Activated B cell treated with CpG ODN at 0.5 μM for 24 hours (primary cell): ENCODE measurements around the gene GDPD4. TPM values are rescaled to one million over a fixed set of nuclear protein-coding genes. Genes with fewer than 3 reads are reported as not detected.

Experiments
- ATAC-seq: fragments of 200-7000 bp; cut with Tn5 transposase; one replicate; pipeline ENCODE4 v1.10.0; 2021; ENCODE audit warnings: low read depth, mild to moderate bottlenecking, moderate library complexity
- CTCF ChIA-PET: fragments of 350-600 bp; sonication (Branson Sonifier 250); formaldehyde crosslinking; loops from one replicate; lab custom pipeline; 2021; ENCODE audit warnings: antibody characterized with exemption; lab: Charles Lee
- POLR2A ChIA-PET: fragments of 350-600 bp; sonication (Branson Sonifier 250); formaldehyde crosslinking; loops from one replicate; lab custom pipeline; 2021; ENCODE audit warnings: antibody characterized with exemption; lab: Charles Lee
- DNase-seq: peaks from one replicate; pipeline ENCODE4 v3.0.0; 2022
- H3K27ac Mint-ChIP-seq: one replicate; pipeline ENCODE4 v1.8.0; 2020; ENCODE audit warnings: mixed read lengths
- H3K27me3 Mint-ChIP-seq: one replicate; pipeline ENCODE4 v1.8.0; 2021; ENCODE audit warnings: mixed read lengths
- H3K36me3 Mint-ChIP-seq: one replicate; pipeline ENCODE4 v1.8.0; 2021; ENCODE audit warnings: low read depth, mixed read lengths
- H3K4me1 Mint-ChIP-seq: one replicate; pipeline ENCODE4 v1.8.0; 2021; ENCODE audit warnings: mixed read lengths
- H3K4me3 Mint-ChIP-seq: one replicate; pipeline ENCODE4 v1.8.0; 2020; ENCODE audit warnings: mild to moderate bottlenecking, mixed read lengths
- H3K9me3 Mint-ChIP-seq: one replicate; pipeline ENCODE4 v1.8.0; 2020; ENCODE audit warnings: mixed read lengths
- CTCF ChIP-seq: fragments of 200-600 bp; IDR thresholded peaks from one replicate; pipeline ENCODE4 v1.8.0; 2022; ENCODE audit warnings: antibody characterized with exemption, mild to moderate bottlenecking
- intact Hi-C: fragments of 100-400 bp; cut with micrococcal nuclease; formaldehyde crosslinking; loops from one replicate; pipeline ENCODE4 v1.15.1; 2024
- total RNA-seq: library from RNA; stranded (reverse); gene quantifications from 2 replicates; pipeline ENCODE4 v1.2.3, GENCODE V29; 2022

Gene GDPD4
- total RNA-seq, 1 donor from 2014 or later, result not detected

GRCh38 chr11:77176996-77177395 lies 124.5 kb downstream of the GDPD4 start:
- intact Hi-C loops, result no loop called here

DNA sequence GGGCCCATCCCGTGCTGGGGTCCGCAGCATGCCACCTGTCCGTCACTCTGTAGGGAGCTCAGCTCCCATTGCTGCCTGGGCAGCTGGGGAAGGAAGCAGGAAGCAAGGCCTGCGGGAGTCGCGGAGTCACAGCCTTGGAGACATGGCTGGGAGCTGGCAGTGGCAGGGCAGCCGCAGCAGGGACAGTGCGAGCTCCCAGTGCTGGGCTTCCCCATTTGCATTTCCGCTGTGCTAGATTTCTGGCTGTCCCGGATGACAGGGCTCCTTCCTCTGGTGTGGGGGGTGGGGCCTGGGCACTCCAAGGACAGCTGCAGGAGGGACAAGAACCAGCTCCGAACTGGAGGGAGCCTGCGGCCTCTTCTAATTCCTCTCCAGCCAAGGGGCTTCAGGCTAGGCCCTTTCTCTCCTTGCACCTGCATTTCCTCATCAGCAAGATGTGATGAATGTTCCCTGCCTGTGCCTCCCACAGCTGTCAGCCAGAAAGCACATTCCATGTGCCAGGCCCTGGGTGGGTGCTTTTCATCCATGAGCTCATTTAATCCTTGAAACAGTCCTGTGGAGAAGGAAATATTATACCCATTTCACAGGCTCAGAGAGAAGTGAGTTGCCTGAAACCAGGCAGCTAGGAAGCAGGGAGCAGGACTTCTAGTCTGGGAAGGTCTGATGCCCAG lies 125.5 kb downstream of the GDPD4 start:
- H3K36me3 Mint-ChIP-seq, result no peaks in the 10 kb centered on the region
- H3K4me1 Mint-ChIP-seq, result peaks cover 15% of the 10 kb centered on the region
- ATAC-seq, result peak; percentile 14
- CTCF ChIA-PET, result interaction anchor here (1.0 kb wide), 1 partner anchor 10 kb away, joined by 4 read pairs; no protein-coding TSS in a partner anchor
- H3K4me3 Mint-ChIP-seq, result no peak overlapping the region
- no peaks in the 10 kb centered on the region for H3K27me3 Mint-ChIP-seq
- no peaks in the 10 kb centered on the region for H3K9me3 Mint-ChIP-seq
- POLR2A ChIA-PET, result no interaction called here
- intact Hi-C loops, result no loop called here
- H3K27ac Mint-ChIP-seq, result no peak overlapping the region
- TF ChIP-seq CTCF, result no peak
- DNase-seq, result no peak

More at GRCh38 chr11:77176996-77177395, 124.5 kb downstream of the GDPD4 start:
- no peak for TF ChIP-seq CTCF
- no peaks in the 10 kb centered on the region for H3K9me3 Mint-ChIP-seq
- POLR2A ChIA-PET, result no interaction called here
- DNase-seq, result no peak
- H3K36me3 Mint-ChIP-seq, result no peaks in the 10 kb centered on the region
- no peak overlapping the region for H3K27ac Mint-ChIP-seq
- ATAC-seq, result no peak
- H3K4me1 Mint-ChIP-seq, result peaks cover 15% of the 10 kb centered on the region
- no peaks in the 10 kb centered on the region for H3K27me3 Mint-ChIP-seq
- CTCF ChIA-PET, result interaction anchor here (1.0 kb wide), 1 partner anchor 9 kb away, joined by 4 read pairs; no protein-coding TSS in a partner anchor
- H3K4me3 Mint-ChIP-seq, result no peak overlapping the region

DNA sequence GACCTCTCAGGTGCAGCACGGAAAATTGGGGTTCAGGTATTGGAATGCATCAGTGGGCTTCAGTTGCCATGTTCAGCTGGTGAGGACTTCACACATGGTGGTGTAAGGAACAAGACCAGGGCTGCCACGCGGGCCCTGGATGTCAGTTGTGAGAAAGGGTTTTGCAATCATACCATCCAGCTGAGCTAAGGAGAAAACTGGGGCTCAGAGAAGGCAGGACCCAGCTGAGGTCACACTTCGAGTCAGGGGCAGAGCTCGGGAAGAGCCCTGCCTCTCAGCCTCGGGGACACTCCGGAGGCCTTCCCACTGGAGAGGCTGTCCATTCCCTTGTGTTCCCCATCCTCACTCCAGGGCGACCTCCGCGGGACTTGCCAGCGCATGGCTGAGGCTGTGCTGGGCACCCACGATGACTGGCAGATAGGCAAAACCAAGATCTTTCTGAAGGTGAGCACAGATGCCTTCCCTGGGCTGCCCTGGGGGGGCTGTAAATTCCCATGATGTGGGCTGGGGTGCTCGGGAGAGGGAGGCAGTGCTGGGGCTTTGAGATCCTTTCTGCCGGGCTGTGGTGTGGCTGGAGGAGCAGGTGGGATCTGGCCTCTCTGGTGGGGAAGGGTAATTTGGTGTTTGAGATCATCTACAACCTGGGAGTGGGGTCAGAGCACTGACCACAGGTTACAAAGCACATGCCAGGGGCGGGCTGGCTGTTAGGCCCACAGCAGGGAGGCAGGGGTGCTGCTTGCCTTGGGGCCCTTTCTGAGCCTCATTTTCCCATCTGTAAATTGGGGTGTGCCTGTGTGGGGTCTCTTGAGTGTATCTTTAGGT lies 126.3 kb downstream of the GDPD4 start:
- no peak for ATAC-seq
- no peak overlapping the region for H3K4me3 Mint-ChIP-seq
- H3K9me3 Mint-ChIP-seq, result no peaks in the 10 kb centered on the region
- H3K27ac Mint-ChIP-seq, result no peak overlapping the region
- ChIA-PET POLR2A (no interaction called here), CTCF (interaction anchor here (1.5 kb wide), 1 partner anchor 48 kb away, joined by 5 read pairs; the partner anchor contains the start of gene MYO7A)
- H3K27me3 Mint-ChIP-seq, result no peaks in the 10 kb centered on the region
- no peak for TF ChIP-seq CTCF
- H3K36me3 Mint-ChIP-seq, result no peaks in the 10 kb centered on the region
- DNase-seq, result no peak
- intact Hi-C loops, result no loop called here
- peaks cover 15% of the 10 kb centered on the region for H3K4me1 Mint-ChIP-seq

DNA sequence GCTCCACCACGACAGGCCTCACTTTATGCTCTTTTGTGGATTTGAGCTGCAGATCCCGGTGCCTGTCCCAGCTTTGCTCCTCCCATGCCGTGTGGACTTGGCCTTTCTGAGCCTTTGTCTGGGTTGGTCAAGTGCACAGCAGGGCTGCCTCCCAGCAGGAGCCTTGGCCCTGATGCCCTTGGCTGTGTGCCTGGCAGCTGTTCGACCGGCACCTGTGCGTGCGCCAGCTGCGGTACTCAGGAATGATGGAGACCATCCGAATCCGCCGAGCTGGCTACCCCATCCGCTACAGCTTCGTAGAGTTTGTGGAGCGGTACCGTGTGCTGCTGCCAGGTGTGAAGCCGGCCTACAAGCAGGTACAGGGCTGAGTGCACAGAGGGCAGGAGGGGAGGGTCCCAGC lies 126.9 kb downstream of the GDPD4 start:
- H3K4me3 Mint-ChIP-seq, result no peak overlapping the region
- POLR2A ChIA-PET, result no interaction called here
- no peaks in the 10 kb centered on the region for H3K27me3 Mint-ChIP-seq
- H3K9me3 Mint-ChIP-seq, result no peaks in the 10 kb centered on the region
- intact Hi-C loops, result no loop called here
- no peak for ATAC-seq
- CTCF ChIA-PET, result interaction anchor here (1.5 kb wide), 1 partner anchor 47 kb away, joined by 5 read pairs; the partner anchor contains the start of gene MYO7A
- no peak overlapping the region for H3K27ac Mint-ChIP-seq
- H3K4me1 Mint-ChIP-seq, result peaks cover 15% of the 10 kb centered on the region
- TF ChIP-seq CTCF, result no peak
- no peak for DNase-seq
- no peaks in the 10 kb centered on the region for H3K36me3 Mint-ChIP-seq

GRCh38 chr11:77173494-77173893 lies 128.0 kb downstream of the GDPD4 start:
- Mint-ChIP-seq H3K4me3 (no peak overlapping the region), H3K9me3 (no peaks in the 10 kb centered on the region), H3K4me1 (peaks cover 15% of the 10 kb centered on the region), H3K36me3 (no peaks in the 10 kb centered on the region), H3K27me3 (no peaks in the 10 kb centered on the region), H3K27ac (no peak overlapping the region)
- ChIA-PET CTCF (interaction anchor here (1.5 kb wide), 1 partner anchor 46 kb away, joined by 5 read pairs; the partner anchor contains the start of gene MYO7A), POLR2A (no interaction called here)
- intact Hi-C loops, result no loop called here
- ATAC-seq, result no peak
- TF ChIP-seq CTCF, result no peak
- no peak for DNase-seq
